ENCODE measurements around the gene MEA1.

MEA1 gene

DNA sequence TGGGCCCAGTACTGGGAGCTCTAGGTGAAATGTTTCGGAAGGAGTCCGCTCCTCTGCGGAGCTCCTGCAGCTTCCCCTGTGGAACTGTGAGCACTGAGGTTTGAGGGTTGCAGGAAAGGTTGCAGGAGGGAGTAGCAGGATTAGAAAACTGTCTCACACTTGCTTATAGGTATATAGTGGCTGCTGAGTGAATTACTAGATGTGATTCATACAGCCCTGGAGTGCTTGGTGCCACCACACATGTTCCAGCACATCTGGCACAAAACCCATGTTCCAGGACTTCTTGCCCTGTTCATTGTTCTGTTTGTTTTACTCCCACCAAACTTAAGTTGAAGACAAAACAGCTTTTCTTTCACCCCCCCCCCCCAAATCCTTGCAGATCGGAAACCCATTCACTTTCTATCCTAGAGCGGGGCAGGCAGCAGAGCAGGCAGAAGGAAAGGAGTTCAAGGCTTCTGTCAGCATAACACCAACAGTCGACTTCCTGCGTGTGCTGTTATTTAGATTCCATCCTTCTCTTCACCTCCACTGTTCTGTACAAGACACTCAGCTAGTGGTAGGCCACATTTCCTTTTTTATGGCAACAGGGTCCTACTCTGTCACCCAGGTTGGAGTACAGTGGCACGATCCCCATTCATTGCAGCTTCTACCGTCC, 34.1 kb downstream of the MEA1 start:
- CTCF ChIA-PET = interaction anchor here (1.1 to 2.0 kb wide), 5 partner anchors 8 to 164 kb away, joined by 3 to 5 read pairs (median 3); no protein-coding TSS in a partner anchor
- peak overlapping the region; percentile 78 for H3K4me3 ChIP-seq (ENCODE audit: low read depth, low read length)
- no peak for DNase-seq (ENCODE audit: low read depth, low spot score)

DNA sequence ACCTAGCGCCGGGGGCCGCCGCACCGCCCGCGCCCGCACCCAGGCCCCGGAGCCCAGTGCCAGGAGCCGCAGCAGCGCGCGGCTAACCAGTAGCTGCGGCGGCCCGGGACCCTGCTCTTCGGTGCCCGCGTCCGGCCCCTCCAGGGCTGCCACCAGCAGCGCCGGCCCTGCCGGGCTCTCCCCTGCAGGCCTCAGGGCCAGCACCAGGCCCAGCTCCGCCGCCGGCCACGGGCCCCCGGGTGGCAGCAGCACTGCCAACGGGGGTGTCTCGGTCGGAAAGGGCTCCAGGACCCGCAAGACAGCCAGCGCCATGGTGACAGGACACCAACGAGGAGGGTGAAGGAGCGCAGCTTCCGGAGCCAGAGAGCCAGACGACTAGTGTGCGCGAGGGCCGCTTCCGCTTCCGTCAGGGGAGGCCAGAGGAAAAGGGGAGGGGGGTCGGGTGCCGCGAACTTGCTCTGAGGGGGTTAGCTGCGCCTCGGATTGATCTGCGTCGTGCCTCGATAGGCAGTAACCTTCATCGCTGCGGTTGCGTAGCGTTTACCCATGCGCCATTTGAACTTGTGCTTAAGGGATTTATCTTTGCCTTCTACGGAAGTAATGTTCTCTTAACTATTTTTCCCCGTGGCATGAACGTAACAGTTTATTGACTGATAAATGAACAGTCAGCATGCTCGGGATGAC, 34.8 kb downstream of the MEA1 start, which contains the start of gene PEX6:
Gene PEX6, minus strand, starts transcription at position 343 of the 684 bp plus-strand sequence. Its CDS starts 31 bp downstream, at position 312.
- CTCF ChIA-PET = interaction anchor here (0.9 to 2.0 kb wide), 7 partner anchors 8 to 164 kb away, joined by 3 to 5 read pairs (median 3); no protein-coding TSS in a partner anchor

More for the DNA sequence above, 34.1 kb downstream of the MEA1 start:
- TF ChIP-seq, protein P1, sequence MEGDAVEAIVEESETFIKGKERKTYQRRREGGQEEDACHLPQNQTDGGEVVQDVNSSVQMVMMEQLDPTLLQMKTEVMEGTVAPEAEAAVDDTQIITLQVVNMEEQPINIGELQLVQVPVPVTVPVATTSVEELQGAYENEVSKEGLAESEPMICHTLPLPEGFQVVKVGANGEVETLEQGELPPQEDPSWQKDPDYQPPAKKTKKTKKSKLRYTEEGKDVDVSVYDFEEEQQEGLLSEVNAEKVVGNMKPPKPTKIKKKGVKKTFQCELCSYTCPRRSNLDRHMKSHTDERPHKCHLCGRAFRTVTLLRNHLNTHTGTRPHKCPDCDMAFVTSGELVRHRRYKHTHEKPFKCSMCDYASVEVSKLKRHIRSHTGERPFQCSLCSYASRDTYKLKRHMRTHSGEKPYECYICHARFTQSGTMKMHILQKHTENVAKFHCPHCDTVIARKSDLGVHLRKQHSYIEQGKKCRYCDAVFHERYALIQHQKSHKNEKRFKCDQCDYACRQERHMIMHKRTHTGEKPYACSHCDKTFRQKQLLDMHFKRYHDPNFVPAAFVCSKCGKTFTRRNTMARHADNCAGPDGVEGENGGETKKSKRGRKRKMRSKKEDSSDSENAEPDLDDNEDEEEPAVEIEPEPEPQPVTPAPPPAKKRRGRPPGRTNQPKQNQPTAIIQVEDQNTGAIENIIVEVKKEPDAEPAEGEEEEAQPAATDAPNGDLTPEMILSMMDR (IDR thresholded peaks at IDR 0.05; ENCODE audit: insufficient read depth, low read length, missing control alignments) = no peak
- POLR2A ChIA-PET = interaction anchor here (0.7 to 2.2 kb wide), 5 partner anchors 9 to 50 kb away, joined by 3 to 17 read pairs (median 4); partner anchors contain the start of gene CNPY3

DNA sequence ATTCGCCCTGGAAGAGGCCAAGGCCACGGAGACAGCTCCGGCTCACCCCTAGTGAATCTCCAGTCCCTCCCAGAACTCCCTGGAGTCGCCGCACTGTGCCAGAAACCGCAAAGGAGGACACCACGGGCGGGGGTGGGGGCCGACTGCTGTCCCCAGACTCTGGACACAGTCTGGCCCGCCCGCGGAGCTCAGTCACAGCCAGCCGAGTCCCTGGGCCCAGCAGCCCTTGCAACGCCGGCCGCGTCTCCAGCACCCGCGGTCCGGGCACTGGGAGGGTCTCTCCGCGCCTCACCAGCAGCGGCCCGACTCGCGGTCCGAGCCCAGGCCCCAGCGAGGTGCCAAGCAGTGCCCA, 35.3 kb downstream of the MEA1 start:
- H3K4me3 ChIP-seq (ENCODE audit: low read depth, low read length) = peak overlapping the region; percentile 78
- ChIA-PET POLR2A (interaction anchor here (0.7 to 2.2 kb wide), 6 partner anchors 8 to 196 kb away, joined by 3 to 17 read pairs (median 4); partner anchors contain the start of gene CNPY3), CTCF (interaction anchor here (0.9 to 2.0 kb wide), 6 partner anchors 7 to 165 kb away, joined by 3 to 5 read pairs (median 3); no protein-coding TSS in a partner anchor)
- TF ChIP-seq, protein P1 (IDR thresholded peaks at IDR 0.05; ENCODE audit: insufficient read depth, low read length, missing control alignments) = no peak
- no peak for DNase-seq (ENCODE audit: low read depth, low spot score)

More for the DNA sequence above, 34.8 kb downstream of the MEA1 start, which contains the start of gene PEX6:
- DNase-seq (ENCODE audit: low read depth, low spot score) = peak; percentile 23
- POLR2A ChIA-PET = interaction anchor here (0.7 to 2.2 kb wide), 7 partner anchors 9 to 195 kb away, joined by 3 to 17 read pairs (median 4); partner anchors contain the start of gene CNPY3
- peak within 1 kb of the TSS; percentile 78 for H3K4me3 ChIP-seq (ENCODE audit: low read depth, low read length)
- TF ChIP-seq, protein P1 (IDR thresholded peaks at IDR 0.05; ENCODE audit: insufficient read depth, low read length, missing control alignments) = no peak

DNA sequence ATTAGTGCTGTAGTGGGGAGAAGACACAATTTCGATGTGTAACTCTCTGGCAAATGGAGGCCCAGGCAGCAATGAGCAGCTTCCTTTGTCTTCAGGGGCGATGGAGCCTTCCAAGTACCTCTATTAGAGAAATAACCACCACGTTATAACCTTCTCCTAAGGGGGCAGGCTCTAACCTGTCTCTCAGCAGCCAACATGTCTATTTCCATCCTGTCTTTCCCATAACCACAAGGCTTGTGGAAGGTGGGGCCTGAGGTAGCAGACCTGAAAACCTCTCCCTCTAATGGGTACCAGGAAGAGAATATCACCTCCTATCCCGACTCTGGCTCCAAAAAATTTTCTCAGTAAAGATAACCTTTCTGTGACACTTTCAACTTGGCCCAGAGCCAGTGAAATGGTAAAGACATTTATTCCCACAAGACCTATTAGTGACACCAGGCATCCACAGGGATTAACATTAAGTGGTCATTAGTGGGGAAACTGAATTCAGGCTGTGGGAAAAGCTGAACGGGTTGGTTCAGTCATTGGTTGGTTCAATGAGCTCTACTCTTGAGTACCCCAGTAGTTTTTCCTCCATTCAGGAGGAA, 38.7 kb downstream of the MEA1 start:
- no peak overlapping the region for H3K4me3 ChIP-seq (ENCODE audit: low read depth, low read length)
- ChIA-PET POLR2A (interaction anchor here (1.0 kb wide), 1 partner anchor 9 kb away, joined by 4 read pairs; the partner anchor contains the start of gene PPP2R5D), CTCF (no interaction called here)
- DNase-seq (ENCODE audit: low read depth, low spot score) = no peak
- TF ChIP-seq, protein P1 (IDR thresholded peaks at IDR 0.05; ENCODE audit: insufficient read depth, low read length, missing control alignments) = no peak

DNA sequence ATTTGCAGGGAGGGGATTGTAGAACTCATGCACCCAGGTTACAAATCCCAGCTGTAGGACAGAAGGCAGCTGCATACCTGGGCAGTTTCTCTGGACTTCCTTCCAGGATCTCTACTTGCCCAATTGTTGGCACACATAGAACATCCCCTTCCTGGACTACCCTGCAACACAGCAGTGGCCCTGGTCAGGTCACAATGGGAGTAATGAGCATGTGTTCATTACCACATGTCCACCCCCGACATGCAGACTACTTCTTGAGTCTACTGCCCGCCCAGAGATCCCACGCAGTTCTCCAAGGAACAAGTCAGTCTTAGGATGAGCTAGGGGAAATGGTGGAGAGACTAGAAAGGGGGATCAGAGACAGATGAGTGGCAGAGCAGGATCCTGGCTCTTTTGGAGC, 39.8 kb downstream of the MEA1 start:
- ChIA-PET CTCF (no interaction called here), POLR2A (interaction anchor here (1.8 kb wide), 1 partner anchor 10 kb away, joined by 7 read pairs; the partner anchor contains the start of gene PPP2R5D)
- no peak overlapping the region for H3K4me3 ChIP-seq (ENCODE audit: low read depth, low read length)
- TF ChIP-seq, protein P1 (IDR thresholded peaks at IDR 0.05; ENCODE audit: insufficient read depth, low read length, missing control alignments) = no peak
- no peak for DNase-seq (ENCODE audit: low read depth, low spot score)

Measured in AG04449 (cell line).